ENCODE data around the gene IQSEC2.

GRCh38 chrX:53281963-53282695 lies 745 bp upstream of the IQSEC2 start:
- no peak for TF ChIP-seq ATF4 (CRISPR knock-in tag; IDR thresholded peaks at IDR 0.05)
- TF ChIP-seq ZNF121 (CRISPR knock-in tag; IDR thresholded peaks at IDR 0.05): no peak
- no peak for TF ChIP-seq RARG (CRISPR knock-in tag; IDR thresholded peaks at IDR 0.05; ENCODE audit: low read depth)
- no peak for TF ChIP-seq POLR2AphosphoS5 (IDR thresholded peaks at IDR 0.05; ENCODE audit: low read depth, low read length)
- no peak for TF ChIP-seq JUND (CRISPR knock-in tag; IDR thresholded peaks at IDR 0.05)
- no peak for TF ChIP-seq SMARCC2 (IDR thresholded peaks at IDR 0.05)
